Right atrium auricular region (tissue), 2 donors: ENCODE results near the gene RTL1. TPM values are rescaled to one million over a fixed set of nuclear protein-coding genes. Genes with fewer than 3 reads are reported as not detected.

Experiments used
- DNase-seq: peaks from one replicate; pipeline ENCODE4 v3.0.0-alpha.2; 2019; ENCODE audit warnings: low spot score
- H3K27ac ChIP-seq, 2 donors: fragments of 200-600 bp; sonication (generic); 1 replicate in 1 of 2; 2 replicates in 1 of 2; pipeline ENCODE4 v1.5.1; 2016 to 2019
- H3K27me3 ChIP-seq, 2 donors: fragments of 200-600 bp; sonication (generic); one replicate each; pipeline versions ENCODE4 v1.5.1 to v1.6.0; 2017 to 2019
- H3K36me3 ChIP-seq: fragments of 200-600 bp; sonication (generic); one replicate; pipeline ENCODE4 v1.5.1; 2016
- H3K4me1 ChIP-seq, 2 donors: fragments of 200-600 bp; sonication (generic); one replicate each; pipeline versions ENCODE4 v1.5.1 to v1.6.0; 2017 to 2019
- H3K4me3 ChIP-seq, 2 donors: fragments of 200-600 bp; sonication (generic); 1 replicate in 1 of 2; 2 replicates in 1 of 2; pipeline ENCODE4 v1.5.1; 2017 to 2019; ENCODE audit warnings: mild to moderate bottlenecking in 1 of 2, moderate library complexity in 1 of 2
- H3K9me3 ChIP-seq, 2 donors: fragments of 200-600 bp; sonication (generic); one replicate each; pipeline ENCODE4 v1.5.1; 2019
- microRNA counts, 2 donors: library from miRNA; unstranded; fragments of <30 nt; microRNA quantifications; one replicate each; lab custom pipeline; 2016 to 2017
- microRNA-seq, 2 donors: library from miRNA; unstranded; fragments of <30 nt; microRNA quantifications; one replicate each; pipeline ENCODE4, GENCODE V29; 2016 to 2017; ENCODE audit warnings: borderline number of aligned reads in 2 of 2, borderline replicate concordance in 1 of 2
- total RNA-seq, 2 donors: library from RNA; depleted of rRNA; stranded (reverse); fragments of >200 nt; gene quantifications; one replicate each; pipeline ENCODE4 v1.1.0, GENCODE V29; 2016
- TF ChIP-seq, protein P1 (sequence below), 2 donors: fragments of 200-600 bp; sonication (generic); IDR thresholded peaks; one replicate each; pipeline ENCODE4 v1.5.1; 2019; ENCODE audit warnings: antibody characterized with exemption in 2 of 2

Gene RTL1
- total RNA-seq, 2 donors from 2014 or later: not detected

DNA sequence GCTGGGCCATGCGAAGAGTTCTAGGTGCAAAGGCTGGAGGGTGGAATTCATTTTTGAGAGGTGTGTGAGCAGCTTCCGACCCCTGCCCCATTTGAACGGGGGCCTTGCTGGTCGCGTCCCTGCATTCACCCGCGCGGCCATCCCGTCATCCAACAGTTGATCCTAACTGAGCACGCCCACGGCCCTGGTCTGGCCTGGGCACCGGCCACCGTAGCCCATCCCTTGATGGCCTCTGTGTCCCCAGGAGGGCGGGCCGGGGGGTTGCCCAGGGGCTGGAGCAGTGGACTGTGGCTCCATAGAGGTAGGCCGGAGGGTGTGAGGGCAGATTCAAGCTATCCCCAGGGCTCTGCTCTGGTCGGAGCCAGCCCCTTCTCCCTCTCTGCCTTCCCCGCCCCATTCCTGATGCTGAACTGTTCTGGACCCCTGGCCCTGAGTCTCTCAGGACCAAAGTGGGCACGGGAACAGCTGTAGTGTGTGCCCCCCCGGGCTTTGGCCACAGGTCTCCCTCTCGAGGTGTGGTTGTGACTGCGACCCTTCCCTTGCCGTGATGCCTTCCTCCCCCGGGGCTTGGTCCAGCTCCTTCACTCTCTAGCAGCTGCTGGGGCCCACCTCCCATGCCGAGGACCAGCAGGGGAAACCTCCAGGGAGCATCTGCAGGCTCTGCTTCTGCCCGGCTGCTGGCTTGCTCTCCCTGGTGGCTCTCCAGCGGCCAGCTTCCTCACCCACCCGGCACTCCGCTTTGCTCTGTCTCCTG is 68.6 kb downstream of the RTL1 start:
- DNase-seq: no peak
- H3K36me3 ChIP-seq: no peaks in the 10 kb centered on the region
- H3K9me3 ChIP-seq: no peaks in the 10 kb centered on the region
- no peaks in the 10 kb centered on the region for H3K4me1 ChIP-seq
- H3K27ac ChIP-seq: no peak overlapping the region
- H3K4me3 ChIP-seq: no peak overlapping the region
- TF ChIP-seq, protein P1, sequence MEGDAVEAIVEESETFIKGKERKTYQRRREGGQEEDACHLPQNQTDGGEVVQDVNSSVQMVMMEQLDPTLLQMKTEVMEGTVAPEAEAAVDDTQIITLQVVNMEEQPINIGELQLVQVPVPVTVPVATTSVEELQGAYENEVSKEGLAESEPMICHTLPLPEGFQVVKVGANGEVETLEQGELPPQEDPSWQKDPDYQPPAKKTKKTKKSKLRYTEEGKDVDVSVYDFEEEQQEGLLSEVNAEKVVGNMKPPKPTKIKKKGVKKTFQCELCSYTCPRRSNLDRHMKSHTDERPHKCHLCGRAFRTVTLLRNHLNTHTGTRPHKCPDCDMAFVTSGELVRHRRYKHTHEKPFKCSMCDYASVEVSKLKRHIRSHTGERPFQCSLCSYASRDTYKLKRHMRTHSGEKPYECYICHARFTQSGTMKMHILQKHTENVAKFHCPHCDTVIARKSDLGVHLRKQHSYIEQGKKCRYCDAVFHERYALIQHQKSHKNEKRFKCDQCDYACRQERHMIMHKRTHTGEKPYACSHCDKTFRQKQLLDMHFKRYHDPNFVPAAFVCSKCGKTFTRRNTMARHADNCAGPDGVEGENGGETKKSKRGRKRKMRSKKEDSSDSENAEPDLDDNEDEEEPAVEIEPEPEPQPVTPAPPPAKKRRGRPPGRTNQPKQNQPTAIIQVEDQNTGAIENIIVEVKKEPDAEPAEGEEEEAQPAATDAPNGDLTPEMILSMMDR (IDR thresholded peaks at IDR 0.05): no peak
- H3K27me3 ChIP-seq: no peaks in the 10 kb centered on the region

DNA sequence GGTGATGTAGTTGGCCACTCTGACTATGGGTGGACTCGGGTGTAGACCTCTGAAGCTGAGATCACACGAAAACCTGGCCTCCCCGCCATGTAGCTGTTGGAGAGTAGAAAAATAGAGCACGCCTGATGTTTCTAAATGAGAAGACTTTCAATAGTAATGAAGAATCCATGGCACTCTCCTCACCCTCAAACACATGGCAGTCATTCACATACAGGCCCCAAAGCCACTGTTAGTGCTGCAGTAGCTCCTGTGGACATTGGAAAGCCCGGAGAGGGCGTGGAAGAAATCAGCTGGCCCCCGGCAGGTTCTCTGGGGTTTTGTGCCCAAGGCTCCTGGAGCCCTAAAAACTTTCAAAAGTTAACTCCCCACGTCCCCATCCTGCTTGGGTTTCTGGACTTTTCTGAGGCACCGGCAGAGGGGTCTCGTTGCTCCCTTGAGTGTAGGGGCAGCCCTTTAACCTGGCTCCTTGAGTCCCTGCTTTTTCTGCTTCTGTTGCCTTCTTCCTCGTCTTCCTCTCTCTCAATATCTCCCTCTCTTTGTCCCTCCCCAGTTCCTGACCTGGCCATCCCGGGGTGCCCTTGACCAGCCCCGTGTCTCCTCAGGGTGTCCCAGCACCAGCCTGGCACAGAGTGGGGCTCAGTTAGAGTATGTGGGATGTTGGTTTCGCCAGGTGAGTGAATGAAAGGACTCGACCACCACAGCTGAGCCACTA is 69.3 kb downstream of the RTL1 start:
- TF ChIP-seq, protein P1 (IDR thresholded peaks at IDR 0.05): no peak
- Histone ChIP-seq H3K36me3 (no peaks in the 10 kb centered on the region), H3K4me1 (no peaks in the 10 kb centered on the region), H3K4me3 (no peak overlapping the region), H3K27ac (no peak overlapping the region), H3K27me3 (no peaks in the 10 kb centered on the region), H3K9me3 (no peaks in the 10 kb centered on the region)
- no peak for DNase-seq

DNA sequence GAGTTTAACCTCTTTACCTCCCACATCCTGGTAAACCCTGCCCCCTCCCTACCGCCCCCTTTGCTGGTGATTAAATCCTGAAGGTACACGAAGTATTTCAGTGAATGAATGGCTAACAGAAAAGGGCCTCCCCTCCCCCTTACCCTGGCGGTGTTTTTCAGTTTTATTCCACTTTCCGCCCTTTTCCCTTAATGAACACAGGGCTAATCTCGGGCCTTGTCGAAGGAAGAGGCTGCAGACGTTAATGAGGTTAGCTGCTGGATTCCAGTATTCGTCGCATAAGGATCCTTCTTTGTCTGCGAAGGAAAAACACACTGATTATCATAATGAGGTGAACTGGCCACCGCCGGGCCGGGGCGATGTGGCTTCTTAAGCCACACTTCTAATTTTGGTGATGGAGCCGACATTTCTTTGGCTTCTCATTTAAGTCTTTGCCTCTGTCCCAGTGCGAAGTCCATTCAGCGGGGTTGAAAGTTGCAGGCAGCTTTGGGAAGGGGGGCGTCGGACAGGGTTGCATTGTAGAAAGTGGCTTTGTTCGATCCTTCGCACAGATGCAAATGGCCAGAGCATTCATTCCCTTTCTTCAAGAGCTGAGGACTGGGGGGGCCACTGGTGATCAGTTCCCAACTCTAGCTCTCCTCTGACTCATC is 71.1 kb downstream of the RTL1 start:
- H3K27me3 ChIP-seq: no peaks in the 10 kb centered on the region
- TF ChIP-seq, protein P1 (IDR thresholded peaks at IDR 0.05): no peak
- H3K36me3 ChIP-seq: no peaks in the 10 kb centered on the region
- no peak for DNase-seq
- no peak overlapping the region for H3K27ac ChIP-seq
- H3K4me1 ChIP-seq: no peaks in the 10 kb centered on the region
- H3K4me3 ChIP-seq: no peak overlapping the region
- H3K9me3 ChIP-seq: peaks cover 0 to 8% of the 10 kb centered on the region in 2 donors

GRCh38 chr14:100830681-100831080 is 72.8 kb downstream of the RTL1 start:
- H3K27me3 ChIP-seq: no peaks in the 10 kb centered on the region
- TF ChIP-seq, protein P1 (IDR thresholded peaks at IDR 0.05): no peak
- H3K27ac ChIP-seq: no peak overlapping the region
- no peaks in the 10 kb centered on the region for H3K36me3 ChIP-seq
- no peak overlapping the region for H3K4me3 ChIP-seq
- no peaks in the 10 kb centered on the region for H3K4me1 ChIP-seq
- no peak for DNase-seq
- H3K9me3 ChIP-seq: peaks cover 0 to 8% of the 10 kb centered on the region in 2 donors

MicroRNAs encoded within 50 kb of the gene (microRNA counts, 767-probe panel; counts per million panel counts)
- 2,767 to 4,652 counts per million in 2 donors for microRNA hsa-miR-127-3p (lab: Ali Mortazavi, UCI)
- microRNA hsa-miR-127-5p (lab: Ali Mortazavi, UCI): 0 to 1,767 counts per million in 2 donors
- microRNA hsa-miR-136-5p (lab: Ali Mortazavi, UCI): 0 to 496 counts per million in 2 donors
- 0 to 1,790 counts per million in 2 donors for microRNA hsa-miR-337-3p (lab: Ali Mortazavi, UCI)
- 0 to 2,449 counts per million in 2 donors for microRNA hsa-miR-337-5p (lab: Ali Mortazavi, UCI)
- microRNA hsa-miR-370 (lab: Ali Mortazavi, UCI): 0 to 2,154 counts per million in 2 donors
- microRNA hsa-miR-431-5p (lab: Ali Mortazavi, UCI): 0 to 845 counts per million in 2 donors
- microRNA hsa-miR-432-5p (lab: Ali Mortazavi, UCI): 0 to 1,434 counts per million in 2 donors
- microRNA hsa-miR-433 (lab: Ali Mortazavi, UCI): 0 to 1,689 counts per million in 2 donors
- microRNA hsa-miR-493-3p (lab: Ali Mortazavi, UCI): 0 to 1,992 counts per million in 2 donors
- microRNA hsa-miR-665 (lab: Ali Mortazavi, UCI): 0 to 31.0 counts per million in 2 donors
- 0 to 1,790 counts per million in 2 donors for microRNA hsa-miR-770-5p (lab: Ali Mortazavi, UCI)

Small RNA genes within 50 kb of the gene (microRNA-seq; reads per million reads assigned to microRNA genes)
- gene MIR127 (525 to 579 reads per million in 2 donors), gene MIR136 (9.9 to 10.6 reads per million in 2 donors), gene MIR337 (144 to 226 reads per million in 2 donors), gene MIR370 (6.4 to 19.1 reads per million in 2 donors), gene MIR431 (16.3 to 28.3 reads per million in 2 donors), gene MIR432 (48.2 to 60.1 reads per million in 2 donors), gene MIR433 (43.8 to 44.6 reads per million in 2 donors), gene MIR493 (255 to 390 reads per million in 2 donors), gene MIR665 (0 to 0.71 reads per million in 2 donors)

Other genes starting within 250 kb of the RTL1 start
- not detected for gene DLK1, start 176.8 kb downstream of the RTL1 start, total RNA-seq
- 1 to 10 TPM; 6.5 to 9.5 TPM for gene MEG3, start 77.6 kb downstream of the RTL1 start, total RNA-seq